GM12878 (cell line): Measurements from ENCODE around the gene CACNA1D. TPM values are rescaled to one million over a fixed set of nuclear protein-coding genes. Genes with fewer than 3 reads are reported as not detected.

Experiments
- ATAC-seq: fragments of 200-7000 bp; cut with Tn5 transposase; 3 replicates; pipeline ENCODE4 v1.9.1; 2020; ENCODE audit warnings: mild to moderate bottlenecking, moderate library complexity
- BruUV-seq: library from RNA; stranded (reverse); fragments of 400-500 nt; replicated peaks from 2 replicates; lab custom pipeline; 2021; lab: Mats Ljungman, UMichigan
- CTCF ChIA-PET: fragments of 300-600 bp; sonication (Branson Sonifier 250); formaldehyde crosslinking; extraction: SDS; loops from one replicate; lab custom pipeline; 2021; ENCODE audit warnings: inconsistent platforms; lab: Yijun Ruan, JAX
- POLR2A ChIA-PET: fragments of 350-600 bp; formaldehyde crosslinking; extraction: SDS; loops from one replicate; lab custom pipeline; 2021; ENCODE audit warnings: inconsistent platforms; lab: Charles Lee
- RAD21 ChIA-PET: fragments of 300-600 bp; sonication (Branson Sonifier 250); formaldehyde crosslinking; loops from one replicate; lab custom pipeline; 2023; ENCODE audit warnings: antibody characterized with exemption; ENCODE audit not compliant: unreplicated experiment; lab: Charles Lee
- SMC1A ChIA-PET: fragments of 300-600 bp; sonication (Branson Sonifier 250); formaldehyde crosslinking; loops from one replicate; lab custom pipeline; 2023; ENCODE audit not compliant: unreplicated experiment, uncharacterized antibody; lab: Charles Lee
- DNase-seq: peaks from one replicate; pipeline ENCODE4 v3.0.0-alpha.2; 2011; ENCODE audit warnings: low read depth, low spot score
- FAIRE-seq: peaks from 3 replicates; lab custom pipeline; 2011; peaks lifted over from hg19 to GRCh38; lab: Jason Lieb, UNC
- H2AFZ ChIP-seq: 2 replicates; pipeline ENCODE4 v1.6.0; 2011; ENCODE audit warnings: low read depth, low read length, control low read depth; ENCODE audit not compliant: control insufficient read depth
- H3K27ac ChIP-seq: 2 replicates; pipeline ENCODE4 v1.5.1; 2011; ENCODE audit warnings: control low read depth; ENCODE audit not compliant: control insufficient read depth, insufficient read depth
- H3K27me3 ChIP-seq, 2 experiments: replicated peaks in 1 of 2; 2 replicates each; pipeline versions ENCODE4 v1.6.0 to v1.6.1; 2011; ENCODE audit warnings: low read length in 1 of 2; ENCODE audit not compliant: control insufficient read depth in 2 of 2, insufficient read depth in 2 of 2
- H3K36me3 ChIP-seq, 2 experiments: 2 replicates each; pipeline ENCODE4 v1.5.1; 2011; ENCODE audit warnings: low read length in 1 of 2; ENCODE audit not compliant: control insufficient read depth in 2 of 2, insufficient read depth in 2 of 2
- H3K4me1 ChIP-seq: 2 replicates; pipeline ENCODE4 v1.6.1; 2011; ENCODE audit warnings: mild to moderate bottlenecking, low read length, moderate library complexity, mixed read lengths; ENCODE audit not compliant: control insufficient read depth, insufficient read depth
- H3K4me2 ChIP-seq: 2 replicates; pipeline ENCODE4 v1.6.0; 2011; ENCODE audit warnings: control low read depth; ENCODE audit not compliant: control insufficient read depth, insufficient read depth
- H3K4me3 ChIP-seq: fragments of 200-600 bp; sonication (generic); 2 replicates; pipeline ENCODE4 v1.5.1; 2016
- H3K79me2 ChIP-seq: 2 replicates; pipeline ENCODE4 v1.6.0; 2011; ENCODE audit warnings: low read length; ENCODE audit not compliant: control insufficient read depth, insufficient read depth
- H3K9ac ChIP-seq: 2 replicates; pipeline ENCODE4 v1.8.0; 2011; ENCODE audit warnings: low read length, control low read depth, mixed read lengths; ENCODE audit not compliant: control insufficient read depth, insufficient read depth
- H3K9me3 ChIP-seq: replicated peaks from 3 replicates; pipeline ENCODE4 v1.5.1; 2011; ENCODE audit warnings: mild to moderate bottlenecking, low read length; ENCODE audit not compliant: control insufficient read depth, insufficient read depth
- H4K20me1 ChIP-seq: 2 replicates; pipeline ENCODE4 v1.6.0; 2011; ENCODE audit not compliant: control insufficient read depth, insufficient read depth
- BCL11A ChIP-seq: IDR thresholded peaks from 2 replicates; pipeline ENCODE4 v1.6.1; 2011; ENCODE audit warnings: low read depth, low read length
- FOXK2 ChIP-seq: fragments of 450-650 bp; IDR thresholded peaks from 2 replicates; pipeline ENCODE4 v1.6.1; 2017; ENCODE audit warnings: mild to moderate bottlenecking, moderate library complexity
- KLF5 ChIP-seq: fragments of 450-650 bp; IDR thresholded peaks from 2 replicates; pipeline ENCODE4 v1.6.1; 2014; ENCODE audit warnings: mild to moderate bottlenecking; ENCODE audit not compliant: partially characterized antibody
- MLLT1 ChIP-seq: fragments of 450-650 bp; IDR thresholded peaks from 2 replicates; pipeline ENCODE4 v1.6.1; 2016; ENCODE audit warnings: mild to moderate bottlenecking
- NKRF ChIP-seq: fragments of 450-650 bp; conservative IDR thresholded peaks from 2 replicates; pipeline ENCODE4 v1.6.1; 2017; ENCODE audit warnings: mild to moderate bottlenecking, moderate library complexity
- PAX8 ChIP-seq: fragments of 450-650 bp; IDR thresholded peaks from 2 replicates; pipeline ENCODE4 v1.6.1; 2017; ENCODE audit warnings: mild to moderate bottlenecking, moderate library complexity
- REST ChIP-seq: IDR thresholded peaks from 2 replicates; pipeline ENCODE4 v1.6.1; 2012; ENCODE audit warnings: mild to moderate bottlenecking, low read depth, low read length
- SUZ12 ChIP-seq: fragments of 200-600 bp; sonication (generic); IDR thresholded peaks from one replicate; pipeline ENCODE4 v1.6.1; 2018; ENCODE audit warnings: antibody characterized with exemption, mild to moderate bottlenecking; ENCODE audit not compliant: unreplicated experiment
- WGBS: methylation state at CpG from one replicate; pipeline ENCODE4 v1.1.6; 2016; ENCODE audit warnings: low lambda C conversion rate; ENCODE audit not compliant: insufficient replicate concordance, insufficient coverage; ENCODE audit errors: missing lambda C conversion rate; 5-methylcytosine and 5-hydroxymethylcytosine counted together
- in situ Hi-C: fragments of 300-500 bp; cut with MboI; formaldehyde crosslinking; loops from 9 replicates; pipeline ENCODE4 v1.14.3; 2018; ENCODE audit warnings: mixed read lengths
- intact Hi-C: fragments of 100-400 bp; cut with micrococcal nuclease; formaldehyde crosslinking; loops from one replicate; pipeline ENCODE4 v1.14.2; 2022; ENCODE audit not compliant: unreplicated experiment
- polyA plus RNA-seq, 11 experiments: library from polyadenylated mRNA; depleted of rRNA in 4 of 11; unstranded in 6 of 11; stranded (reverse) in 5 of 11; fragments of >200 nt; fragmentation: Nextera tagmentation in 4 of 11; fragmentation: Illumina TruSeq in 1 of 11; extraction: Ambion mirVana in 4 of 11; extraction: Trizol in 1 of 11; gene quantifications; 1 replicate in 1 of 11; 2 replicates in 10 of 11; pipeline versions ENCODE4 v1.2.1 to v1.2.3, GENCODE V29; 2011 to 2016; ENCODE audit warnings: inconsistent platforms in 2 of 11, missing spikeins in 2 of 11, low read depth in 1 of 11
- total RNA-seq, 4 experiments: library from RNA; depleted of rRNA in 3 of 4; stranded (reverse); fragments of >200 nt in 3 of 4; fragmentation: Illumina TruSeq in 1 of 4; extraction: Trizol in 1 of 4; gene quantifications; 2 replicates each; pipeline versions ENCODE4 v1.2.1 to v1.2.3, GENCODE V29; 2013 to 2021

The CACNA1D gene
- total and polyA plus RNA-seq, 10 of the 15 experiments (the other 5 are each of a cell fraction or from before 2014, with no cell fraction given), result 0.21 to 24.4 (median 1.6) TPM

GRCh38 chr3:53820756-53821580, 326.6 kb downstream of the CACNA1D start:
- Histone ChIP-seq H3K4me2 (no peak overlapping the region), H3K36me3 (peaks cover 4% of the 10 kb centered on the region in 2 experiments; a peak in 3 of 4 replicates), H3K4me3 (no peak overlapping the region), H2AFZ (no peak overlapping the region), H3K9me3 (no peaks in the 10 kb centered on the region), H3K9ac (no peak overlapping the region), H3K27ac (no peak overlapping the region), H3K79me2 (no peaks in the 10 kb centered on the region), H4K20me1 (no peaks in the 10 kb centered on the region), H3K4me1 (no peaks in the 10 kb centered on the region), H3K27me3 (no peaks in the 10 kb centered on the region)
- DNase-seq (no peak), ATAC-seq (no peak), FAIRE-seq (no peak)
- SMC1A ChIA-PET, result no interaction called here
- RAD21 ChIA-PET, result no interaction called here
- no peak for TF ChIP-seq FOXK2
- in situ Hi-C loops, result no loop called here
- no TSS peak for BruUV-seq
- POLR2A ChIA-PET, result no interaction called here
- CTCF ChIA-PET, result interaction anchor here (1.0 kb wide), 1 partner anchor 10 kb away, joined by 3 read pairs; no protein-coding TSS in a partner anchor
- WGBS, result 35% methylated on average over 21 of the region's 21 CpGs
- intact Hi-C loops, result no loop called here

- CTCF ChIA-PET, result interaction anchor here (0.5 to 1.0 kb wide), 3 partner anchors 10 to 458 kb away, joined by 3 read pairs; no protein-coding TSS in a partner anchor
- no peak for TF ChIP-seq MLLT1
- no peak for TF ChIP-seq NKRF
- no peak for TF ChIP-seq KLF5
- no peak for TF ChIP-seq PAX8
- TF ChIP-seq SUZ12, result no peak
- TF ChIP-seq BCL11A, result no peak
- no peak for TF ChIP-seq REST
Measured at GRCh38 chr3:53821631-53822121, 327.3 kb downstream of the CACNA1D start.

More at GRCh38 chr3:53821631-53822121, 327.3 kb downstream of the CACNA1D start:
- WGBS, result 25% methylated on average over 5 of the region's 5 CpGs
- Histone ChIP-seq H3K9ac (no peak overlapping the region), H3K4me1 (no peaks in the 10 kb centered on the region), H2AFZ (no peak overlapping the region), H4K20me1 (no peaks in the 10 kb centered on the region), H3K4me3 (no peak overlapping the region), H3K9me3 (no peaks in the 10 kb centered on the region), H3K36me3 (peaks cover 4% of the 10 kb centered on the region in 2 experiments; a peak in 3 of 4 replicates), H3K27me3 (no peaks in the 10 kb centered on the region), H3K79me2 (no peaks in the 10 kb centered on the region), H3K27ac (no peak overlapping the region), H3K4me2 (no peak overlapping the region)
- ATAC-seq (peak; percentile 65), FAIRE-seq (no peak), DNase-seq (no peak)
- ChIA-PET SMC1A (no interaction called here), POLR2A (interaction anchor here (1.0 kb wide), 1 partner anchor 24 kb away, joined by 3 read pairs; no protein-coding TSS in a partner anchor), RAD21 (no interaction called here)
- intact Hi-C loops (no loop called here), in situ Hi-C loops (no loop called here)
- no TSS peak for BruUV-seq
